Epithelial cell of proximal tubule (primary cell): ENCODE data around the gene SPATC1L. TPM values are rescaled to one million over a fixed set of nuclear protein-coding genes. Genes with fewer than 3 reads are reported as not detected.
"Not testable (repeated sequence)": the region's sequence is repeated elsewhere in the genome, so short reads cannot be mapped to it uniquely, and the experiment has no call there.

ENCODE experiments used
- DNase-seq: peaks from one replicate; pipeline ENCODE4 v3.0.0-alpha.2; 2011; ENCODE audit warnings: low read depth
- H3K4me3 ChIP-seq: 2 replicates; pipeline ENCODE4 v1.5.1; 2011; ENCODE audit warnings: low read depth, mild to moderate bottlenecking, low read length
- CTCF ChIP-seq: conservative IDR thresholded peaks from 2 replicates; pipeline ENCODE4 v1.5.1; 2012; ENCODE audit warnings: low read depth, mild to moderate bottlenecking, low read length
- total RNA-seq: library from RNA; depleted of rRNA; stranded (reverse); fragments of >200 nt; gene quantifications from 2 replicates; pipeline ENCODE4 v1.2.3, GENCODE V29; 2015

The SPATC1L gene
- total RNA-seq, 1 donor from 2014 or later: 22.0 TPM

DNA sequence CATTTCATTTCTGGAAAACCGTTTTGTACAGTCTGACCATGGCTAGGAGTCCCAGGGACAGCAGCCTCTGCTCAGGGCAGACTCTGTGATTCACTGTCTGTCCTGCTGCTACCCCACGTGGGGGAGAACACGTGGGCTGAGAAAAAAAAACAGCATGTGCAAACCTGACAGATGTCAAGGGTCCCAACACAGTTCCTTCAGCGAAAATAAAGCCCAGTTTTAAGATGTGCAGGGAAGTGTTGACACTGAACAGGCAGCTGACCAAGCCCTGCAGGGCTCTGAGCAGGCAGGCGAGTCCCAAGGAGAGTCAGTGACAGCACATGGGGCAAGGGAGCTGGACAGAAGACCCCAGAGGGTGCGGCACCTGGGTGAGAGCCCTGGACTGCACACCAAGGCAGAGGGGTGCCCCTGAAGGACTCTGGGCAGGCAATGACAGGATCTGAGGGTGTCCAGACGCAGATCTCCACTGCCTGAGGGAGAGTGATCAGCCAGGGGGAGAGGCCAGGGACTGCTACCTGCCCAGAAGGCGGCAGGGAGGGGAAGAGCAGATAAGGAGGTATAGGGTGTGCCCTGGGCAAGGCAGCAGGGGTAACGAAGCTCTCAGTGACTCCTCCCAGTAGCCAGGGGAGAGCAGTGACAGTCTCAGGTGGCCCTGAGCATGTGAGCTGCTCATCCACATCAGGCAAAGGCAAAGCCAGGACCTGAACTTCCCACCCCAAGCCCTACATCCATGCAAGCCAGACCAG, 5.1 kb upstream of the SPATC1L start:
- no peak for TF ChIP-seq CTCF
- no peak for DNase-seq
- no peak overlapping the region for H3K4me3 ChIP-seq

- no peak for TF ChIP-seq CTCF
- DNase-seq: peak; percentile 10
- H3K4me3 ChIP-seq: no peak overlapping the region
These were observed 4.3 kb upstream of the SPATC1L start for GRCh38 chr21:46188226-46189212.

DNA sequence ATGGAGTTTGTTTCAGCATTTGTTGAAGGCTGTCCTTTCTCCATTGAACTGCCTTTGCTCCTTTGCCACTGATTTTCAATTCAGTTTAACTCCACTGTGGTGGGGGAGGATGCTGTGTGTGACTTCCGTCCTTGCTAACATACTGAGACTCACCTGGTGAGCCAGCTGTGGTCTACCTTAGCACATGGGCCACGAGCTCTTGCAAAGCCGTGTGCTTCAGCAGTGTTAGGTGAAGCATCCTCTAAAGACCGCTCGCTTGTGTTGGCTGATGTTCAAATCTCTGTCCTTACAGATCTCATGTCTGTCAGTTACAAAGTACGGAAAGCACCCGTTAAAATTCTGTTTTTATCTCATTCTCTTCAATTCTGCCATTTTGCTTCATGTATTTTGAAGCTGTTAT, 3.6 kb upstream of the SPATC1L start:
- no peak overlapping the region for H3K4me3 ChIP-seq
- DNase-seq: no peak
- no peak for TF ChIP-seq CTCF

DNA sequence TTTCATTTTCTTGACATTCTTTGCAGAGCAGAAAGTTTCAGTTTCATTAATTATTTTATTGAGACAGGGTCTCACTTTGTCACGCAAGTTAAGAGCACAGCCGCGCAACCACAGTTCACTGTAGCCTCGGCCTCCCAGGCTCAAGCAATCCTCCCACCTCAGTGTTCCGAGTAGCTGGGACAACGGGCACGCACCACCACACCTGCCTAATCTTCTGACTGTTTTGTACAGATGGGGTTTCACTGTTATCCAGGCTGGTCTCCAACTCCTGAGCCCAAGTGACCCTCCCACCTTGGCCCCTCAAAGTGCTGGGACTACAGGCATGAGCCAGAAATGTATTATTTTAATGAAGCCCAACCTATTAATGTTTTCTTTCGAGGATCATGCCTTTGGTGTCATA, 3.0 kb upstream of the SPATC1L start:
- H3K4me3 ChIP-seq: no peak overlapping the region
- no peak for DNase-seq
- TF ChIP-seq CTCF: no peak

DNA sequence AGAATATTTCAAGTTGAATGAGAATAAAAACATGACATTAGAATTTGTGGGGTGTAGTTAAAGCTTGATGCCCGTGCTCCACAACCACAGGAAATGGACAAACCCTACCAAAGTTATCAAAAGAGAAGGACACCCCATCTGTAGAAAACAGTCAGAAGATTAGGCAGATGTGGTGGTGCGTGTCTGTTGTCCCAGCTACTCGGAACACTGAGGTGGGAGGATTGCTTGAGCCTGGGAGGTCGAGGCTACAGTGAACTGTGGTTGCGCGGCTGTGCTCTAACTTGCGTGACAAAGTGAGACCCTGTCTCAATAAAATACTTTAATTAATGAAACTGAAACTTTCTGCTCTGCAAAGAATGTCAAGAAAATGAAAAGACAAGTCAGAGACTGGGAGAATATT, 1.5 kb upstream of the SPATC1L start:
- no peak for TF ChIP-seq CTCF
- DNase-seq: no peak
- H3K4me3 ChIP-seq: peak overlapping the region; percentile 80

- DNase-seq: peak; percentile 18
- TF ChIP-seq CTCF: no peak
- peak overlapping the region; percentile 80 for H3K4me3 ChIP-seq
These were observed 631 bp upstream of the SPATC1L start for GRCh38 chr21:46184625-46185555.

- DNase-seq: not testable (repeated sequence)
- peak overlapping the region; percentile 86 for H3K4me3 ChIP-seq
These were observed 836 bp downstream of the SPATC1L start for GRCh38 chr21:46183337-46183909.
